ENCODE measurements around the gene PPP1R36. TPM values are rescaled to one million over a fixed set of nuclear protein-coding genes. Genes with fewer than 3 reads are reported as not detected.
A peak's percentile ranks its signal among the peaks of the same experiment; 100 is the strongest.
"Not testable (repeated sequence)": the region's sequence is repeated elsewhere in the genome, so short reads cannot be mapped to it uniquely, and the experiment has no call there.

The PPP1R36 gene
- polyA plus RNA-seq, 1 donor from 2014 or later: not detected

GRCh38 chr14:64569646-64570045, 19.9 kb downstream of the PPP1R36 start:
- H3K9me3 Mint-ChIP-seq, H3K36me3 Mint-ChIP-seq, H3K4me3 Mint-ChIP-seq, H3K4me1 Mint-ChIP-seq, H3K27me3 Mint-ChIP-seq, H3K27ac Mint-ChIP-seq: not testable (repeated sequence)

DNA sequence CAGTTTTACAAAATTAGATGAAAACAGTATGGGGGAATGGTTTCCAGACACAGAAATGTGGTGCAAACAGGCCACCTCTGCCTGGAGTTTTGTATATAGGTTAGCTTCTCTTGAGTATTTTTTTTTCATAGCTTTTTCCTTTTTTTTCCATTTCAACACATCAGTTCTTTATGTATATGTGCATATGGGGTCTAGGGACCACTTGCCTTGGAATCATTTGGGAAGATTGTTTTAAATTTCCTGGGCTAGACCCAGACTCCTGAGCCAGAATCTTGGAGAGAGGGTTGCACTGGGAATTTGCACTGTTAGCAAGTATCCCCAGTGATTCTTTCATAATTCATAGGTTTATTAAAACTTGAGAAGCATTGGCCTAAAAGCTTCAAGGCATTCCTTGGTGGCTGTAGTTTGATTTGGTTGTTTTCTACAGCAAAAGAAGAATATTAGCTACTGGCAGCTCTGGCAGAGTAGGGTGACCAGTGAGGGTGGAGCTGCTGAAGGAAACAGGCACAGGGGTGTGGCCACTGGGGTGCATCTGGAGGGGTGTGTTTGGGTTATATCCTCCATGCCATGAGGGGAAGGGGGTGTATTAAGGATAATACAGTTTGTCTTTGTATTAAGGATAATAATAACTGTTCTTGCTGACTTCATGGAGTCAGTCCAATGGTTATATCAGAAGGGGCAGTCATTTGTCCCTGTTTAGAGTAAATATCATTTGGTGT, 22.8 kb downstream of the PPP1R36 start:
- H3K36me3 Mint-ChIP-seq: no peaks in the 10 kb centered on the region
- H3K4me3 Mint-ChIP-seq: no peak overlapping the region
- no peaks in the 10 kb centered on the region for H3K4me1 Mint-ChIP-seq
- H3K27me3 Mint-ChIP-seq: no peaks in the 10 kb centered on the region
- H3K27ac Mint-ChIP-seq: peak overlapping the region in 2 of 3 donors; percentile 39 to 59
- no peaks in the 10 kb centered on the region for H3K9me3 Mint-ChIP-seq

GRCh38 chr14:64573109-64573508, 23.3 kb downstream of the PPP1R36 start:
- Mint-ChIP-seq H3K27ac (no peak overlapping the region), H3K36me3 (no peaks in the 10 kb centered on the region), H3K9me3 (no peaks in the 10 kb centered on the region), H3K4me1 (no peaks in the 10 kb centered on the region), H3K27me3 (no peaks in the 10 kb centered on the region), H3K4me3 (no peak overlapping the region)

DNA sequence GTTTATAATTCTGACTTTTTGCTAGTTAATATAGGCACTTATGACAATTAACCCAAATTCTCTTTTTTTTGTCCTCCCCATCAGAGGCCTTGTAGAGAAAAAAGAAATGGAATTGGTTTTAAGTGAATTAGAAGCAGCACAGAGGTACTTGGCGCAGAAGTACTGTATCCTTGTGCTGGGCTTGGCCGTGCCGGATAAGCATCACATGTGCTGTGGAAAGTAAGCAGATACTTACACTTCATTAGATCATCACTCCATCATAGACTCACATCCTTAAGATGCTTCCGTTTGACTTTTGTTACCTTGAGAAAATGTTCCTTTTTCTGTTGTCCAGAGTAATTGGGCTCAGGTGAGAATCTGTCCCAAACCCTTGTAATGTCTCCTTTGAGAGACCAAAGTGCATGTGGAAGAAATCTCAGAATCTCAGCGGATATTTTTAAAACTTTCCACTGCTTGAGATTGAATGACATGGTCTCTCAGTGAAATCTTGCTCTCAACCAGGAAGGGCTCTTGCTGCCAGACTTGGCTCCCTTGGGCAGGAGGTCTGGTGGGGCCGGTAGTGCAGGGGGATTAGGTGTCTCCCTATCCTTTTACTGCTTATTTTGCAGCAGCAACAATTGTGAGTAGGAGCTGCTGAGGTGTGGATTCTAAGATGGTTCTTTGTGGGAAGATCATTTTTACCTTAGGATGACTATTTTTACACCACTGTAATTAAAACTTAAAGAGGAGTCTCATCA, 24.8 kb downstream of the PPP1R36 start:
- H3K27me3 Mint-ChIP-seq: no peaks in the 10 kb centered on the region
- H3K9me3 Mint-ChIP-seq: no peaks in the 10 kb centered on the region
- H3K4me1 Mint-ChIP-seq: no peaks in the 10 kb centered on the region
- peak overlapping the region in 1 of 3 donors; percentile 6 for H3K27ac Mint-ChIP-seq
- no peaks in the 10 kb centered on the region for H3K36me3 Mint-ChIP-seq
- no peak overlapping the region for H3K4me3 Mint-ChIP-seq

GRCh38 chr14:64577211-64577610, 27.4 kb downstream of the PPP1R36 start:
- H3K9me3 Mint-ChIP-seq: no peaks in the 10 kb centered on the region
- no peaks in the 10 kb centered on the region for H3K27me3 Mint-ChIP-seq
- H3K27ac Mint-ChIP-seq: no peak overlapping the region
- H3K36me3 Mint-ChIP-seq: no peaks in the 10 kb centered on the region
- H3K4me1 Mint-ChIP-seq: no peaks in the 10 kb centered on the region
- no peak overlapping the region for H3K4me3 Mint-ChIP-seq

- Mint-ChIP-seq H3K27ac (no peak overlapping the region), H3K9me3 (no peaks in the 10 kb centered on the region)
Observed at GRCh38 chr14:64580467-64580866, 30.7 kb downstream of the PPP1R36 start.

DNA sequence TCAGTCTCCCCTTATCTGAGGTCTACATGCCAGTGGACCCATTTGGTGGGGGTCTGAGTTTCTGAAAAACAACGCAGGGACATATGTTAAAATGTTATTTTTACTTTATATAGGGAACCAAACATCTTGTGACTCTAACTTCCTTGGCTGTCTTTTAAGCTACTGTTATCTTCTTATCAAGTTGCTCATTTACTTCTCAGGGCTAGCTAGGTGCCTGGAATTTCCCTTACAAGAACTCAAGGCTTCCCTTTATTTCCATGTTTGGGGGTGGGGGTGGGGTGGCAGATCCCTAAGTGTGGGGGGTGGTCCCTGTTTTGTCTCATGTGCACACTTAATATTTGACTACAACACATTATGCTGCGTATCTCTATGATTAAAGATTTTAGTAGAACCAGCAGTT, 31.6 kb downstream of the PPP1R36 start:
- H3K9me3 Mint-ChIP-seq: no peaks in the 10 kb centered on the region
- no peaks in the 10 kb centered on the region for H3K36me3 Mint-ChIP-seq
- H3K4me1 Mint-ChIP-seq: no peaks in the 10 kb centered on the region
- H3K27ac Mint-ChIP-seq: no peak overlapping the region
- peak overlapping the region in 1 of 4 donors; percentile 44 for H3K4me3 Mint-ChIP-seq
- no peaks in the 10 kb centered on the region for H3K27me3 Mint-ChIP-seq

More at GRCh38 chr14:64580467-64580866, 30.7 kb downstream of the PPP1R36 start:
- H3K4me1 Mint-ChIP-seq: no peaks in the 10 kb centered on the region
- H3K4me3 Mint-ChIP-seq: no peak overlapping the region
- no peaks in the 10 kb centered on the region for H3K36me3 Mint-ChIP-seq
- H3K27me3 Mint-ChIP-seq: no peaks in the 10 kb centered on the region

- Mint-ChIP-seq H3K4me1 (no peaks in the 10 kb centered on the region), H3K36me3 (no peaks in the 10 kb centered on the region), H3K27me3 (no peaks in the 10 kb centered on the region), H3K4me3 (no peak overlapping the region), H3K9me3 (no peaks in the 10 kb centered on the region), H3K27ac (no peak overlapping the region)
Observed at GRCh38 chr14:64581817-64582216, 32.1 kb downstream of the PPP1R36 start.

- Mint-ChIP-seq H3K9me3 (no peaks in the 10 kb centered on the region), H3K4me1 (peaks cover 0 to 2% (median 0%) of the 10 kb centered on the region in 3 donors), H3K27me3 (no peaks in the 10 kb centered on the region), H3K36me3 (no peaks in the 10 kb centered on the region), H3K4me3 (no peak overlapping the region), H3K27ac (no peak overlapping the region)
Observed at GRCh38 chr14:64584190-64584589, 34.4 kb downstream of the PPP1R36 start.

DNA sequence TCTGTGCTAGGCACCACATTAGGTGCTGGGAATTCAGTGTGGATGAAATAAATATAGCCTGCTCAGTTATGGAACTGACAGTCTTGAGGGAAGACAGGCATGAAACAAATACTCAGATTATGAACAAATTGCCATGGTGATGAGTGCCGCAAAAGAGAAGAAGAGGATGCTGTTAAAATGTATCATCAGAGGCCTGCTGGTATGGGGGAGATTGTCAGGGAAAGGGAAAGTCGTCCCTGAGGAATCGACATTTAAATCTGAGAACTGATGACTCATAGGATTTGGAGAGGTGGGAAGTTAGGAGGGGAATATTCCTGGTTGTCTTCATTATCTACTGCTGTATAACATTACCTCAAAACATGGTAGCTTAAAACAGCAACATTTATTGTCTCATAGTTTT, 42.0 kb downstream of the PPP1R36 start:
- Mint-ChIP-seq H3K4me1 (peaks cover 0 to 2% (median 0%) of the 10 kb centered on the region in 3 donors), H3K9me3 (no peaks in the 10 kb centered on the region), H3K4me3 (no peak overlapping the region), H3K27ac (no peak overlapping the region), H3K36me3 (no peaks in the 10 kb centered on the region), H3K27me3 (peaks cover 3% of the 10 kb centered on the region)

GRCh38 chr14:64594438-64594837, 44.7 kb downstream of the PPP1R36 start:
- Mint-ChIP-seq H3K4me3 (no peak overlapping the region), H3K27me3 (peaks cover 3% of the 10 kb centered on the region), H3K4me1 (no peaks in the 10 kb centered on the region), H3K27ac (no peak overlapping the region), H3K36me3 (no peaks in the 10 kb centered on the region), H3K9me3 (no peaks in the 10 kb centered on the region)

- Mint-ChIP-seq H3K27ac (no peak overlapping the region), H3K4me3 (no peak overlapping the region), H3K9me3 (no peaks in the 10 kb centered on the region), H3K27me3 (peaks cover 16% of the 10 kb centered on the region), H3K4me1 (no peaks in the 10 kb centered on the region), H3K36me3 (no peaks in the 10 kb centered on the region)
Observed at GRCh38 chr14:64598404-64598803, 48.6 kb downstream of the PPP1R36 start.

- H3K27me3 Mint-ChIP-seq: peaks cover 25% of the 10 kb centered on the region
- H3K27ac Mint-ChIP-seq: no peak overlapping the region
- peaks cover 3% of the 10 kb centered on the region for H3K36me3 Mint-ChIP-seq
- peaks cover 0 to 3% (median 0%) of the 10 kb centered on the region in 3 donors for H3K4me1 Mint-ChIP-seq
- H3K9me3 Mint-ChIP-seq: no peaks in the 10 kb centered on the region
- H3K4me3 Mint-ChIP-seq: no peak overlapping the region
Observed at GRCh38 chr14:64601571-64601970, 51.8 kb downstream of the PPP1R36 start.

GRCh38 chr14:64602826-64603225, 53.1 kb downstream of the PPP1R36 start:
- H3K27ac Mint-ChIP-seq: no peak overlapping the region
- no peak overlapping the region for H3K4me3 Mint-ChIP-seq
- H3K36me3 Mint-ChIP-seq: peaks cover 3% of the 10 kb centered on the region
- peaks cover 0 to 3% (median 0%) of the 10 kb centered on the region in 3 donors for H3K4me1 Mint-ChIP-seq
- H3K27me3 Mint-ChIP-seq: peaks cover 26% of the 10 kb centered on the region
- H3K9me3 Mint-ChIP-seq: no peaks in the 10 kb centered on the region

DNA sequence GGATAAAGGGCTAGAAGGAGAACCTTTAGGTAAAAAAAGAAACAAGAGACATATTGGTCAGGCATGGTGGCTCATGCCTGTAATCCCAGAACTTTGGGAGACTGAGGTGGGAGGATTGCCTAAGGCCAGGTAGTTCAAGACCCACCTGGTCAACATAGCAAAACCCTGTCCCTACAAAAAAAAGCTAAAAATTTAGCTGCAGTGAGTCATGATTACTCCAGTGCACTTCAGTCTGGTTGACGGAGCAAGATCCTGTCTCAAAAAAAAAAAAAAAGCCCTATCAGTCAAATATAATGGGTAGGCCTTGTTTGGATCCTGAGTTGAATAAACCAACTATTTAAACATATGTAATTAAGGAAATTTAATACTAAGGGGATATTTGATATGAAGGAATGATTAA, 54.2 kb downstream of the PPP1R36 start:
- Mint-ChIP-seq H3K9me3 (no peaks in the 10 kb centered on the region), H3K27ac (no peak overlapping the region), H3K4me1 (peaks cover 0 to 3% (median 0%) of the 10 kb centered on the region in 3 donors), H3K36me3 (peaks cover 3% of the 10 kb centered on the region), H3K27me3 (peaks cover 26% of the 10 kb centered on the region), H3K4me3 (no peak overlapping the region)

GRCh38 chr14:64604881-64605280, 55.1 kb downstream of the PPP1R36 start:
- peaks cover 26% of the 10 kb centered on the region for H3K27me3 Mint-ChIP-seq
- peaks cover 3% of the 10 kb centered on the region for H3K36me3 Mint-ChIP-seq
- H3K4me3 Mint-ChIP-seq: no peak overlapping the region
- H3K4me1 Mint-ChIP-seq: peaks cover 0 to 3% (median 0%) of the 10 kb centered on the region in 3 donors
- no peaks in the 10 kb centered on the region for H3K9me3 Mint-ChIP-seq
- H3K27ac Mint-ChIP-seq: no peak overlapping the region
